ENCODE data around the gene CDH4.
"Not testable (repeated sequence)": the region's sequence is repeated elsewhere in the genome, so short reads cannot be mapped to it uniquely, and the experiment has no call there.

Gene CDH4

GRCh38 chr20:61847420-61847748 lies 595.3 kb downstream of the CDH4 start:
- no peak for TF ChIP-seq JUND (IDR thresholded peaks at IDR 0.05; ENCODE audit: low read depth)
- DNase-seq (ENCODE audit: low read depth in 1 of 2, low spot score in 1 of 2): no peak
- in situ Hi-C loops (cut with HindIII; ENCODE audit: low pct_unique_long_range_greater_than_20kb, low sequenced_read_pairs): no loop called here

GRCh38 chr20:61847986-61848385 lies 595.9 kb downstream of the CDH4 start:
- TF ChIP-seq JUND (IDR thresholded peaks at IDR 0.05; ENCODE audit: low read depth): no peak
- in situ Hi-C loops (cut with HindIII; ENCODE audit: low pct_unique_long_range_greater_than_20kb, low sequenced_read_pairs): no loop called here
- DNase-seq (ENCODE audit: low read depth in 1 of 2, low spot score in 1 of 2): no peak

GRCh38 chr20:61848851-61849250 lies 596.8 kb downstream of the CDH4 start:
- no peak for TF ChIP-seq JUND (IDR thresholded peaks at IDR 0.05; ENCODE audit: low read depth)
- DNase-seq (ENCODE audit: low read depth in 1 of 2, low spot score in 1 of 2): no peak
- in situ Hi-C loops (cut with HindIII; ENCODE audit: low pct_unique_long_range_greater_than_20kb, low sequenced_read_pairs): no loop called here

- in situ Hi-C loops (cut with HindIII; ENCODE audit: low pct_unique_long_range_greater_than_20kb, low sequenced_read_pairs): no loop called here
- no peak for TF ChIP-seq JUND (IDR thresholded peaks at IDR 0.05; ENCODE audit: low read depth)
- no peak for DNase-seq (ENCODE audit: low read depth in 1 of 2, low spot score in 1 of 2)
Observed at GRCh38 chr20:61849376-61849775, 597.3 kb downstream of the CDH4 start.

GRCh38 chr20:61849822-61850221 lies 597.8 kb downstream of the CDH4 start:
- no peak for DNase-seq (ENCODE audit: low read depth in 1 of 2, low spot score in 1 of 2)
- no peak for TF ChIP-seq JUND (IDR thresholded peaks at IDR 0.05; ENCODE audit: low read depth)
- in situ Hi-C loops (cut with HindIII; ENCODE audit: low pct_unique_long_range_greater_than_20kb, low sequenced_read_pairs): no loop called here

- DNase-seq (ENCODE audit: low read depth in 1 of 2, low spot score in 1 of 2): no peak
- in situ Hi-C loops (cut with HindIII; ENCODE audit: low pct_unique_long_range_greater_than_20kb, low sequenced_read_pairs): no loop called here
- no peak for TF ChIP-seq JUND (IDR thresholded peaks at IDR 0.05; ENCODE audit: low read depth)
Observed at GRCh38 chr20:61850457-61850856, 598.4 kb downstream of the CDH4 start.

- DNase-seq (ENCODE audit: low read depth in 1 of 2, low spot score in 1 of 2): no peak
- no peak for TF ChIP-seq JUND (IDR thresholded peaks at IDR 0.05; ENCODE audit: low read depth)
- in situ Hi-C loops (cut with HindIII; ENCODE audit: low pct_unique_long_range_greater_than_20kb, low sequenced_read_pairs): no loop called here
Observed at GRCh38 chr20:61850926-61851900, 599.2 kb downstream of the CDH4 start.

GRCh38 chr20:61852268-61853072 lies 600.4 kb downstream of the CDH4 start:
- TF ChIP-seq JUND (IDR thresholded peaks at IDR 0.05; ENCODE audit: low read depth): no peak
- in situ Hi-C loops (cut with HindIII; ENCODE audit: low pct_unique_long_range_greater_than_20kb, low sequenced_read_pairs): no loop called here
- DNase-seq (ENCODE audit: low read depth in 1 of 2, low spot score in 1 of 2): no peak

GRCh38 chr20:61853073-61854005 lies 601.3 kb downstream of the CDH4 start:
- no peak for TF ChIP-seq JUND (IDR thresholded peaks at IDR 0.05; ENCODE audit: low read depth)
- in situ Hi-C loops (cut with HindIII; ENCODE audit: low pct_unique_long_range_greater_than_20kb, low sequenced_read_pairs): no loop called here
- no peak for DNase-seq (ENCODE audit: low read depth in 1 of 2, low spot score in 1 of 2)

- in situ Hi-C loops (cut with HindIII; ENCODE audit: low pct_unique_long_range_greater_than_20kb, low sequenced_read_pairs); DNase-seq (ENCODE audit: low read depth in 1 of 2, low spot score in 1 of 2): not testable (repeated sequence)
Observed at GRCh38 chr20:61854538-61854937, 602.5 kb downstream of the CDH4 start.

GRCh38 chr20:61855286-61855685 lies 603.2 kb downstream of the CDH4 start:
- no peak for DNase-seq (ENCODE audit: low read depth in 1 of 2, low spot score in 1 of 2)
- in situ Hi-C loops (cut with HindIII; ENCODE audit: low pct_unique_long_range_greater_than_20kb, low sequenced_read_pairs): no loop called here
- TF ChIP-seq JUND (IDR thresholded peaks at IDR 0.05; ENCODE audit: low read depth): no peak

Measured in T47D (cell line).